HCT116 (cell line): ENCODE measurements around the gene PCDHGB4. TPM values are rescaled to one million over a fixed set of nuclear protein-coding genes. Genes with fewer than 3 reads are reported as not detected.

Source experiments
- ATAC-seq: fragments of 200-7000 bp; cut with Tn5 transposase; 2 replicates; pipeline ENCODE4 v1.9.1; 2020; ENCODE audit warnings: mild to moderate bottlenecking, moderate library complexity
- BruUV-seq: library from RNA; stranded (reverse); fragments of 400-500 nt; replicated peaks from 2 replicates; lab custom pipeline; 2021; lab: Mats Ljungman, UMichigan
- CTCF ChIA-PET: fragments of 300-600 bp; sonication (Branson Sonifier 250); formaldehyde crosslinking; loops from one replicate; lab custom pipeline; 2021; ENCODE audit warnings: antibody characterized with exemption; lab: Charles Lee
- POLR2A ChIA-PET: fragments of 300-600, 350-600 bp; sonication (Branson Sonifier 250); formaldehyde crosslinking; loops from one replicate; lab custom pipeline; 2021; ENCODE audit warnings: antibody characterized with exemption; lab: Charles Lee
- RAD21 ChIA-PET, 2 experiments: fragments of 300-600 bp; sonication (Branson Sonifier 250); formaldehyde crosslinking; loops; one replicate each; lab custom pipeline; 2023; ENCODE audit warnings: low total read pairs in 2 of 2; ENCODE audit not compliant: uncharacterized antibody in 2 of 2, unreplicated experiment in 2 of 2, low non-redundant PET in 1 of 2; lab: Charles Lee
- DNase-seq: peaks from one replicate; pipeline ENCODE4 v3.0.0-alpha.2; 2010; ENCODE audit warnings: low read depth, low spot score
- H2AFZ ChIP-seq: fragments of 200-600 bp; shearing (Covaris generic), sonication (generic); 2 replicates; pipeline ENCODE4 v1.6.1; 2017; ENCODE audit warnings: low read depth, mixed run types, mixed read lengths, antibody characterized with exemption, low read length; ENCODE audit not compliant: poor library complexity, severe bottlenecking
- H3K27ac ChIP-seq: 2 replicates; pipeline ENCODE4 v1.5.1; 2012; ENCODE audit warnings: low read depth, low read length
- H3K27me3 ChIP-seq: fragments of 200-600 bp; sonication (generic); 2 replicates; pipeline ENCODE4 v1.6.1; 2016; ENCODE audit warnings: mixed run types, low read length, mixed read lengths; ENCODE audit not compliant: insufficient read depth
- H3K36me3 ChIP-seq, 2 experiments: fragments of 200-500 bp in 1 of 2; fragments of 200-600 bp in 1 of 2; sonication (Bioruptor generic) in 1 of 2; sonication (generic) in 1 of 2; 2 replicates each; pipeline versions ENCODE4 v1.5.1 to v1.6.1; 2014 to 2016; ENCODE audit warnings: low read length in 2 of 2, inconsistent platforms in 1 of 2, mixed read lengths in 1 of 2, mixed run types in 1 of 2; ENCODE audit not compliant: insufficient read depth in 2 of 2, control insufficient read depth in 1 of 2
- H3K4me1 ChIP-seq, 2 experiments: fragments of 200-600 bp in 1 of 2; sonication (generic) in 1 of 2; 2 replicates each; pipeline versions ENCODE4 v1.5.1 to v1.6.1; 2012 to 2017; ENCODE audit warnings: low read length in 2 of 2, inconsistent platforms in 1 of 2, mild to moderate bottlenecking in 1 of 2, mixed read lengths in 1 of 2, mixed run types in 1 of 2, moderate library complexity in 1 of 2; ENCODE audit not compliant: insufficient read depth in 2 of 2, control insufficient read depth in 1 of 2
- H3K4me2 ChIP-seq: fragments of 200-600 bp; sonication (generic); 2 replicates; pipeline ENCODE4 v1.6.1; 2017; ENCODE audit warnings: mixed run types, low read length, mixed read lengths
- H3K4me3 ChIP-seq, 2 experiments: fragments of 200-600 bp in 1 of 2; sonication (generic) in 1 of 2; replicated peaks in 1 of 2; 2 replicates each; pipeline ENCODE4 v1.5.1; 2011 to 2016; ENCODE audit warnings: low read length in 2 of 2, control low read depth in 1 of 2, low read depth in 1 of 2, mild to moderate bottlenecking in 1 of 2, mixed read lengths in 1 of 2, mixed run types in 1 of 2
- H3K79me2 ChIP-seq: fragments of 200-600 bp; sonication (generic); 2 replicates; pipeline ENCODE4 v1.6.1; 2017; ENCODE audit warnings: mild to moderate bottlenecking, mixed run types, low read length, moderate library complexity, mixed read lengths; ENCODE audit not compliant: insufficient read depth
- H3K9ac ChIP-seq: fragments of 200-600 bp; sonication (generic); 2 replicates; pipeline ENCODE4 v1.6.1; 2016; ENCODE audit warnings: low read length, mixed read lengths
- H3K9me2 ChIP-seq: fragments of 200-600 bp; sonication (generic), shearing (Covaris generic); 2 replicates; pipeline ENCODE4 v1.6.1; 2017; ENCODE audit warnings: mixed run types, mild to moderate bottlenecking, moderate library complexity; ENCODE audit not compliant: insufficient read depth
- H3K9me3 ChIP-seq, 2 experiments: fragments of 200-500 bp in 1 of 2; fragments of 200-600 bp in 1 of 2; sonication (Bioruptor generic) in 1 of 2; sonication (generic) in 1 of 2; 2 replicates each; pipeline ENCODE4 v1.6.1; 2014 to 2017; ENCODE audit warnings: low read length in 2 of 2, mixed read lengths in 2 of 2, inconsistent platforms in 1 of 2, low read depth in 1 of 2, mild to moderate bottlenecking in 1 of 2, mixed run types in 1 of 2, moderate library complexity in 1 of 2; ENCODE audit not compliant: control insufficient read depth in 1 of 2, insufficient read depth in 1 of 2
- H4K20me1 ChIP-seq: fragments of 200-600 bp; sonication (generic), shearing (Covaris generic); 2 replicates; pipeline ENCODE4 v1.6.1; 2017; ENCODE audit warnings: mixed run types, mild to moderate bottlenecking, moderate library complexity; ENCODE audit not compliant: insufficient read depth
- CBX3 ChIP-seq: IDR thresholded peaks from 2 replicates; pipeline ENCODE4 v1.6.1; 2012; ENCODE audit warnings: low read depth
- CEBPB ChIP-seq: IDR thresholded peaks from 2 replicates; pipeline ENCODE4 v1.6.1; 2012; ENCODE audit warnings: low read depth
- EGR1 ChIP-seq: IDR thresholded peaks from 2 replicates; pipeline ENCODE4 v1.6.1; 2012; ENCODE audit warnings: low read depth
- FOSL1 ChIP-seq: IDR thresholded peaks from 2 replicates; pipeline ENCODE4 v1.6.1; 2012; ENCODE audit warnings: low read depth
- POLR2AphosphoS5 ChIP-seq: IDR thresholded peaks from 2 replicates; pipeline ENCODE4 v1.6.1; 2011; ENCODE audit warnings: mild to moderate bottlenecking, low read depth, low read length, moderate library complexity
- SIN3A ChIP-seq: IDR thresholded peaks from 2 replicates; pipeline ENCODE4 v1.6.1; 2012; ENCODE audit warnings: low read depth
- TCF7L2 ChIP-seq: IDR thresholded peaks from 2 replicates; pipeline ENCODE4 v1.7.0; 2011; ENCODE audit warnings: borderline replicate concordance, inconsistent platforms; ENCODE audit not compliant: insufficient read depth, insufficient read length; ENCODE audit errors: extremely low read depth
- YY1 ChIP-seq: IDR thresholded peaks from 2 replicates; pipeline ENCODE4 v1.6.1; 2011; ENCODE audit warnings: low read length, low read depth, moderate library complexity, mild to moderate bottlenecking; ENCODE audit not compliant: insufficient replicate concordance; ENCODE audit errors: extremely low read depth
- ZFX ChIP-seq: fragments of 450-650 bp; IDR thresholded peaks from 2 replicates; pipeline ENCODE4 v1.6.1; 2017
- ZNF274 ChIP-seq: fragments of 200-500 bp; sonication (Bioruptor generic); IDR thresholded peaks from 2 replicates; pipeline ENCODE4 v1.6.1; 2014; ENCODE audit warnings: mild to moderate bottlenecking, low read depth, low read length, inconsistent platforms
- intact Hi-C: fragments of 100-400 bp; cut with micrococcal nuclease; formaldehyde crosslinking; loops from 2 replicates; pipeline ENCODE4 v1.10.0; 2022
- total RNA-seq: library from RNA; stranded (reverse); gene quantifications from one replicate; pipeline ENCODE4 v1.2.1, GENCODE V29; 2021; ENCODE audit not compliant: unreplicated experiment
- TF ChIP-seq, protein P1 (sequence below), 3 experiments: fragments of 200-600 bp in 1 of 3; sonication (generic) in 1 of 3; IDR thresholded peaks in 2 of 3; conservative IDR thresholded peaks in 1 of 3; 2 replicates each; pipeline ENCODE4 v1.5.1; 2012 to 2017; ENCODE audit warnings: low read depth in 2 of 3, low read length in 2 of 3, antibody characterized with exemption in 1 of 3, borderline replicate concordance in 1 of 3, control low read depth in 1 of 3, mild to moderate bottlenecking in 1 of 3, mixed read lengths in 1 of 3, mixed run types in 1 of 3, moderate library complexity in 1 of 3; ENCODE audit not compliant: insufficient read depth in 1 of 3
- TF ChIP-seq, protein P2 (sequence below): IDR thresholded peaks from 2 replicates; pipeline ENCODE4 v1.6.1; 2012

PCDHGB4 gene
- total RNA-seq, 1 experiment from 2014 or later, result not detected

DNA sequence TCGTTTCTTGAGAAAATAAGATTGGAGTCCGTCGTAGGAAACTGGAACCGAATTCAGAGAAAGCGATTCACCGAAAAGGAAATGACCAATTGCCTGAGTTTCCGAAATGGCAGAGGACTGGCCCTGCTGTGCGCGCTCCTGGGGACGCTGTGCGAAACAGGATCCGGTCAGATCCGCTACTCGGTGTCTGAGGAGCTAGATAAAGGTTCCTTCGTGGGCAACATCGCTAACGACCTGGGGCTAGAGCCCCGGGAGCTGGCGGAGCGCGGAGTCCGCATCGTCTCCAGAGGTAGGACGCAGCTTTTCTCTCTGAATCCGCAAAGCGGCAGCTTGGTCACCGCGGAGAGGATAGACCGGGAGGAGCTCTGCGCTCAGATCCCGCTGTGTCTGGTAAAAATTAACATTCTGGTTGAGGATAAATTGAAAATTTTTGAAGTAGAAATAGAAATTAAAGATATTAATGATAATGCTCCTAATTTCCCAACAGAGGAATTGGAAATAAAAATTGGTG lies 43.5 kb upstream of the PCDHGB4 start:
- Histone ChIP-seq H2AFZ (no peak overlapping the region), H3K4me2 (no peak overlapping the region), H3K79me2 (no peaks in the 10 kb centered on the region), H3K9me2 (no peaks in the 10 kb centered on the region), H3K36me3 (no peaks in the 10 kb centered on the region), H3K4me3 (no peak overlapping the region), H3K9ac (no peak overlapping the region), H3K27me3 (no peaks in the 10 kb centered on the region), H3K9me3 (peaks cover 4% of the 10 kb centered on the region in 2 experiments; a peak in 2 of 4 replicates), H3K27ac (no peak overlapping the region), H4K20me1 (no peaks in the 10 kb centered on the region), H3K4me1 (no peaks in the 10 kb centered on the region)
- DNase-seq (no peak), ATAC-seq (no peak)
- RAD21 ChIA-PET, result no interaction called here
- CTCF ChIA-PET, result no interaction called here
- POLR2A ChIA-PET, result no interaction called here
- no TSS peak for BruUV-seq
- TF ChIP-seq POLR2AphosphoS5, result no peak
- no peak for TF ChIP-seq YY1
- TF ChIP-seq CBX3, result no peak
- no peak for TF ChIP-seq CEBPB
- TF ChIP-seq FOSL1, result no peak
- TF ChIP-seq SIN3A, result no peak
- no peak for TF ChIP-seq ZFX
- no peak for TF ChIP-seq EGR1
- TF ChIP-seq, protein P1, sequence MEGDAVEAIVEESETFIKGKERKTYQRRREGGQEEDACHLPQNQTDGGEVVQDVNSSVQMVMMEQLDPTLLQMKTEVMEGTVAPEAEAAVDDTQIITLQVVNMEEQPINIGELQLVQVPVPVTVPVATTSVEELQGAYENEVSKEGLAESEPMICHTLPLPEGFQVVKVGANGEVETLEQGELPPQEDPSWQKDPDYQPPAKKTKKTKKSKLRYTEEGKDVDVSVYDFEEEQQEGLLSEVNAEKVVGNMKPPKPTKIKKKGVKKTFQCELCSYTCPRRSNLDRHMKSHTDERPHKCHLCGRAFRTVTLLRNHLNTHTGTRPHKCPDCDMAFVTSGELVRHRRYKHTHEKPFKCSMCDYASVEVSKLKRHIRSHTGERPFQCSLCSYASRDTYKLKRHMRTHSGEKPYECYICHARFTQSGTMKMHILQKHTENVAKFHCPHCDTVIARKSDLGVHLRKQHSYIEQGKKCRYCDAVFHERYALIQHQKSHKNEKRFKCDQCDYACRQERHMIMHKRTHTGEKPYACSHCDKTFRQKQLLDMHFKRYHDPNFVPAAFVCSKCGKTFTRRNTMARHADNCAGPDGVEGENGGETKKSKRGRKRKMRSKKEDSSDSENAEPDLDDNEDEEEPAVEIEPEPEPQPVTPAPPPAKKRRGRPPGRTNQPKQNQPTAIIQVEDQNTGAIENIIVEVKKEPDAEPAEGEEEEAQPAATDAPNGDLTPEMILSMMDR (IDR thresholded peaks at IDR 0.05 in 2 of 3, conservative IDR thresholded peaks at IDR 0.05 in 1 of 3; ENCODE audit: borderline replicate concordance in 1 of 3, insufficient read depth in 1 of 3, low read depth in 2 of 3, low read length in 2 of 3), result no peak
- TF ChIP-seq TCF7L2, result no peak
- no peak for TF ChIP-seq ZNF274
- TF ChIP-seq, protein P2, sequence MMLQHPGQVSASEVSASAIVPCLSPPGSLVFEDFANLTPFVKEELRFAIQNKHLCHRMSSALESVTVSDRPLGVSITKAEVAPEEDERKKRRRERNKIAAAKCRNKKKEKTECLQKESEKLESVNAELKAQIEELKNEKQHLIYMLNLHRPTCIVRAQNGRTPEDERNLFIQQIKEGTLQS, result no peak
- intact Hi-C loops, result no loop called here
